HG02943 (cell line): ENCODE results near the gene IGLL5.

ENCODE experiments used
- ATAC-seq: cut with Tn5 transposase; IDR thresholded peaks from one replicate; pipeline ENCODE4 v1.9.1; 2021; ENCODE audit warnings: mild to moderate bottlenecking, low read depth, moderate library complexity; ENCODE audit not compliant: unreplicated experiment

The IGLL5 gene

DNA sequence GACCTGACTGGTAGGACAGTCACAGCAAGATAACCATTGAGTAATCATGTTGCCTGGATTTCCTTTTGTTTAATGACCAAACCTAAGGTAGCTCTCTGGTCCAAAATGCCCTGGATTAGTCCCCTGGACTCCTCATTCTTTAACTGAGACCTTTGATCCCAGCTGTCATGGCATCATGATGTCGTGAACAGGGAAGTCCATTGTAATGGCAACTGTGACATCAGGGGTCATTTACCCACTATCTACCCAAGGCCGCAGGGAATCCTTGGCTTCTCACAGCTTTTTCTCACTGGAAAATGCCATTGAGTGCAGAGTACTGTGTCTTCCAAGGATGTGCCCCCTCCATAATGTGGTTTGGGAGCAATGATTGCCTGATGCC, 29.1 kb upstream of the IGLL5 start:
- no peak for ATAC-seq

DNA sequence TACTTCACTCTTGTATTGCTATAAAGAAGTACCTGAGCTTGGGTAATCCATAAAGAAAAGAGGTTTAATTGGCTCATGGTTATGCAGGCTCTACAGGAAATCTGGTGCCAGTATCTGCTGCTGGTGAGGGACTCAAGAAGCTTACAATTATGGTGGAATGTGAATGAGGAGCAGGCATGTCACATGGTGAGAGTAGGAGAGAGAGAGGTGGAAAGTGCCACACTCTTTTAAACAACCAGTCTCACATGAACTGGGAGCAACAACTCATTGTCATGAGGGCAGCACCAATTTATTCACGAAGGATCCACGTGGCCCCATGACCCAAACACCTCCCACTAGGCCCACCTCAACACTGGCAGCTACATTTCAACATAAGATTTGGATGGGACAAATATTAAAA, 24.6 kb upstream of the IGLL5 start:
- ATAC-seq = no peak

DNA sequence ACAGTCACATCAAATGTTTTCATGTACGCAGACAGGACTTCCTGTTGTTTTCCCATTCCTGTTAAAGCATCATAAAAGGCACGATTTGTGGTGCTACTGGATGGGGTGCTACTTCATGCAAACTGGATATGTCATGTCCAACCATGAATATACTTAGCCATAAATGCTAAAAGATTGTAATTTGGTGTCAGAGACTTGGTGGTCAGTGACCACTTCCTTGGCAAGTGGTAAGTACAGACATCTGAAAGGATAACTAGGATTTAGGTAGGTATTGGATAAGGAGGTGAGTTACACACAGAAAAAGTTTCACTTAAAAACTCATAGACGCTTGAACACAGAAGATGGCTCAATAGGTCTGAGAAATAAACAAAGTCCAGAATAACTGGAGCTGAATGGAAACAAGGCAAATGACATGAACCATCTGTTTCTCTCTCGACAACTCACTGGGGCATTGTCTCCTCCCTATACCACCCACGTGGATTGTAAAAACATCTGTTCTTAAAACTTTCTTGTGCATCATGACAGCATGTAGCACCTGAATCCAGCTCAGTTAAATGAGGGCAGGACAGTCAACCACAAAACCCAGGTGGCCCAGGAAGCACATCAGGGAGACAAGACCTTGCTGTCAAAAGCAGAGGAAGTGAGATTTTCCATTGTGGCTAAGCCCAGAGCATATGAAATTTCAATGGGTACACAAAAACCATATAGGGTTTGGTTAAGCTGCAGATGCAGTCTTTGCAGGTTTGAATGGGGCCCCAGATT, 22.1 kb upstream of the IGLL5 start:
- peak; percentile 71 for ATAC-seq

DNA sequence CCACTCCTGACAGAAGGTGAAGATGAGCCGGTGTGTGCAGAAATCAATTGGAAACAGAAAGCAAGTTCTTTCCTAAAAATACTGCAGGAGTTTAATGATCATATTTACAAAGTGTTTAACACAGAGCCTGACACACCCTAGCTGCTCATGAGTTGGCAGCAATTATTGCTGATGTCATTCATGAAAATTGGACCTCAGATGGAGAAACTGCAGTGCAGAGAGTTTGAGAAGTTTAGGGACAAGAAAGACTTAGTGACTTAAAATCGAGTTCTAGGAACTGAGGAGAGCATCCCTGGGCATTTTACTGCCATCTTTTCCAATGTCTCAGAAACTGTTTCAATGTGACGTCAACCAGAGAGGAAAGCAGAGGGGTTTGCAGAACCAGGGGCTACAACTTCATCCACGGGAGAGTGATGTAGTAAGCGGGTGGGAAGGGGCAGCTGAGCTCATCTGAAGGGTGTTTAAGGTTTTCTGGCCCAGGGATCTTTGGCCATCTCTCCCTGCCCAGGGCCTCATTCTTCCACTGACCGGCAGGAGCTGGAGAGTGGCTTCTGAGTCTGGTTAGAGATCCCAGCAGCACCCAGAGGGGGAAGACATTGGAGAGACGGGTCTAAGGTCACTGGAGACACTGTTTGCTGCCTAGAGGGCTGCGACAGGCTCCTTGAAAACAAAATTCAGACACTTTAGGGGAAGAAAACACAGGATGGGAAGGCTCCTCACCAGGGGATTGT, 21.1 kb upstream of the IGLL5 start:
- no peak for ATAC-seq

DNA sequence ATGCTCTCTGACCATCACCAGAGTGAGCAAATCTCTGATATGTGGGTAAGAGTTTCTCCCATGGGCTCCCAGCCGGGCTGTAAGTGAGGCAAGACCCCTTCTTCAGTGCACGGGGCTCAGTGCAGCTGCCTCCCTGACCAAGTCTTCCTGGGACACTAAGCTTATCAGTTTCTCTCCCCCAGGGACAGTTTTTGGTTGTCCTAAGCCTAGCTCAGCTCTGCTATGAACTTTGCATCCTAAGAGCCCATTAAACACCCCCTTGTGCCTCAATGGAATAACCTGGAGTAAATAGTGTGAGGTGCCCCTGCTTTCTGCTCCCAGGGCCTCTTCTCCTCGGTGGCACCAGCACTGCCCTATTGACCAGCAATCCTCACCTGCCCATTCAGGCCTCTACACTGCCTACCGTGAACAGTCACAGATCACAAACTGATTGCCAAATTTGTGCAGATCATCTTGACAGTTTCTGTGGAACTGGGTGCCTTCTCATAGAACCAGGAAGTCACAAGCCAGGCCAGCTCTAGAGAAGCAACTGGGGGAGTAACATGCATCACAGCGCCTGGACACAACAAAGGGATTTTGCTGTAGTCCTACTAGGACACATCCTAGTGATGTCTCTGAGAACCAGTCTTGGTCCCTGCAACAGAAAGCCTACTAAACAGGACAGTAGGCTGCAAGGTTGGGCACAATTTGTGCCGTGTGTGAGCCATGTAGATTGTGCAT, 19.5 kb upstream of the IGLL5 start:
- no peak for ATAC-seq

DNA sequence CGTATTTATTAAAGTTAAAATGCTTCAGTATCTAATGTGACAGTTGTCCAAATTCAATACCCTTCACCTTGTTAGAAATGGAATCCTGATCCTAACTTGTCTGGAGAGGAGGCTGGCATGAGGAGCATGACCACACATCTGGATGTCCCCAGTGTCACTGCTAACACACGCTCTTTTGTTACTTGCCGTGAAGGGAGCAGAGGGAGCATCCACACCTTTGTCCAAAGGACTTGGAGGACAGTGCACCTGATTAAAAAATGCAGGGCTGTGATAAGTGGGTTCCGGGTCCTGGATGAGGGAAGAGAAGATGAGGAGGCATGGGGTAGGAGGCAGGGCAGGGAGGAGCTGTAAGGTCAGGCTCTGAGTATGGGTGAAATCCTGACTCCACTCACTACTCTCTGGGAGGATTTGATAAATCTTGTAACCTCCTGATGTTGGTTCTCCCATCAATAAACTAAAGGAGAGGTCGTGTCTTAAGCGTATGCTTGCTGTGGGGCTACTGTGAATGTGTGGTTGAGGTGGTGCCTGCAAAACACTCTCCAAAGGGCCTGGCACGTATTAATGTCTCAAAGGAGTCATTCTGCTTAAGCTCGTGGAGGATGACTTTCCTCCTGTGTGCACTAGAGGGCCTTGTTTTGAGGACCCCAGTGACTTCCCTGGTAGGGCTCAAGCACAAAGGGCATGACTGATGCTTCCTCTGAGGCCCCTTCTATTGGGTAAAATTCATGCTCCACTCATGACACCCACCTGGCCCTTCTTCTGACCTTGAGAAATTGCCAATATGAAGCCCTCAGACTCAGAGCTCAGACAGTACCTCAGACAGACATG, 16.8 kb upstream of the IGLL5 start:
- ATAC-seq = no peak

DNA sequence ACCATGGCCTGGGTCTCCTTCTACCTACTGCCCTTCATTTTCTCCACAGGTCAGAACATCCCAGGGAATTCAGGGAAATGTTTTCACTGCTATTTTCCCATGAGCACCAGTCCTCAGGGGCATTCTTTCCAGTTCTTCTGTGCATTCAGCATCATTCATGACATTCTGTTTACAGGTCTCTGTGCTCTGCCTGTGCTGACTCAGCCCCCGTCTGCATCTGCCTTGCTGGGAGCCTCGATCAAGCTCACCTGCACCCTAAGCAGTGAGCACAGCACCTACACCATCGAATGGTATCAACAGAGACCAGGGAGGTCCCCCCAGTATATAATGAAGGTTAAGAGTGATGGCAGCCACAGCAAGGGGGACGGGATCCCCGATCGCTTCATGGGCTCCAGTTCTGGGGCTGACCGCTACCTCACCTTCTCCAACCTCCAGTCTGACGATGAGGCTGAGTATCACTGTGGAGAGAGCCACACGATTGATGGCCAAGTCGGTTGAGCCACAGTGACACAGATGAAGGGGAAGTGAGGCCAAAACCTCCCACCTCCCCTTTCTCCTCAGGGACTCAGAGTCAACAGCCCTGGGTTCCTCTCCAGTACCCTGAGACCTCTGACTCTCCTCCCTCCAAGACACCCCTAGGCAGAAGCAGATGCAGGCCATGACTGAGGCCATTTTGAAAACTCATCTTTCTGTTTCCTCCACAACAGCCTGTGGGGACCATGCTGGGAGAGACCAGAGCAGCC, 15.9 kb upstream of the IGLL5 start:
- ATAC-seq = no peak

DNA sequence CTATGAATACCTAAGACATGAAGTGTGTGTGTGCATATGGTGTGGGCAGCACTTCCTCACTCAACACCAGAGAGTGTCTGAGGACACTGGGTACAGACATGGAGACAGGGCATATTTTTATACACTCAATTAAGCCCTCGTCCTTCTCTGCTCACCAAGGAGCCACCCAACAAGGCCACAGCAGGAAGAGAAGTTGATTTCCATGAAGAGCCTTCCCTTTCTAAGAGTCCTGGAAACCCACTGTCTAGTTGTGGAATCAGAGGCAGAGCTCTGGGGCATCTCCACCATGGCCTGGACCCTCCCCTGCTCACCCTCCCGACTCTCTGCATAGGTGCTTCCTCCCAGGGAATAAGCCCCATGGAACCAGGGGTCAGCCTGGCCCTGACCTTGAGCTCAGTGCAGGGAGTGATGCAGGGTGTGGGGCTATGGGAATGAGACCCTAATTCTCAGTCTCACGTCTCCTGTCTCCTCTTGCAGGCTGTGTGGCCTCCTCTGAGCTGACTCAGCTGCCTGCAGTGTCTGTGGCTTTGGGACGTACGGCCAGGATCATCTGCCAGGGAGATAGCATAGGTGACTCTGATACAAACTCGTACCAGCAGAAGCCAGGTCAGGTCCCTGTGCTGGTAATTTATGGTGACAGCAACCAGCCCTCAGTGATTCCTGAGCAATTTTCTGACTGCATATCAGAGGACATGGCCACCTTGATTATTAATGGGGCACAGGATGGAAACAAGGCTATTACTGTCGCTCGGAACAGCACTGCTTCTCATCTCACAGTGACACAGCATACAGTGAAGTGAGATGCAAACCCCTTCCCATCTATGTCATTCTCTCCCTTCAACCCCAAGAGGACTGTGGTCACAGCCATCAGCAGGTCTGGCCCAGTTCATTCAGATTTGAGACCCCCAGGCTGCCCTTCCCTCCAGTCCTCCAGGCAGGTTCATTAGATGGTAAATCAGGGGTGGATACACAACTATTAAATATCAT, 14.6 kb upstream of the IGLL5 start:
- ATAC-seq = no peak

DNA sequence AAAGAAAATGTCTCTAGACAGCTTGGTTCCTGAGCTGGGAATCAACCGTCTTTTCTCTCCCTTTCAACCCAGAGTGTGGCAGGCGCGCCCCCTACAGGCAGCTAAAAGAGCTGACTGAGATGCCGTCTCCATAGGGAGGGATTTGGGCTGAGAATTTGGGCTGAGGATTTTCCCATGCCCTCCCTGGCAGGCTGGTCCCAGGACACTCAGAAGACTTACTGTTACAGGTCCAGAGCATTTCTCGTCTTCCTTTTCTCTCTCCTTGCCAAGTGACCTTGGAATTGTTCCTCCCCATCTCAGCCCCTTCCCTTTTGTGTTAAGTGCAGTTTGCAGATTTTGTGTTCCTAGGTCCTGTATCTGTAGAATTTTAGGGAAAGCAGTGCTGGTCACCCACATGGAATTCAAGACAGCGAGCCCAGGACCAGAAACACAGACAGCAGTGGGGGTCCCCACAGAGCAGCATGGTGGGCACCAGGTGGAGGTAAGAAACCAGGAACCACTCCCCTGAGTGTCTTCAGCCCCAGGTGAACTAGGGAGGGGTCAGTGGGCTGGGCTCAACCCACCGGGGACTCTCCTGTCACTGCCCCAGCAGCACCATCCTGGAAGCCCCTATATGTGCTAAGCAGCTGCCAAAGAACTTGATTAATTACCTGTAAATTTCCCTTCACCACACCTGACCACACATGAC, 9.9 kb upstream of the IGLL5 start:
- ATAC-seq = no peak

DNA sequence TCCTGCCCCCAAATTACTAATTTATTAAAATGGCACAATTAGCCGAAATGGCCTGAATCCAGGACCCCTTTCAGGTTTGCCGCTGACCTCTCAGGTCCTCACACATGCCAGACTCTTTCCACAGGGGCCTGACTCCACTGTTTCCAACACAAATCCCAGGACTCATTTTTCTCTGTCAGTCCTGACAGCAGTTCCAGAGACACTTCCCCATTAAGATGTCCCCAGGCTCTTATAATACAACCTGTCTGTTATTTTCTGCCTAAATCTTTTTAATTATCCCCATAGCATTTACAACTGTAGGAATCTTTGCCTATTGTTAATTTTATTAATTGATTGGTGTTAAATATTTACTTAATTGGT, 9.4 kb upstream of the IGLL5 start:
- ATAC-seq = no peak

DNA sequence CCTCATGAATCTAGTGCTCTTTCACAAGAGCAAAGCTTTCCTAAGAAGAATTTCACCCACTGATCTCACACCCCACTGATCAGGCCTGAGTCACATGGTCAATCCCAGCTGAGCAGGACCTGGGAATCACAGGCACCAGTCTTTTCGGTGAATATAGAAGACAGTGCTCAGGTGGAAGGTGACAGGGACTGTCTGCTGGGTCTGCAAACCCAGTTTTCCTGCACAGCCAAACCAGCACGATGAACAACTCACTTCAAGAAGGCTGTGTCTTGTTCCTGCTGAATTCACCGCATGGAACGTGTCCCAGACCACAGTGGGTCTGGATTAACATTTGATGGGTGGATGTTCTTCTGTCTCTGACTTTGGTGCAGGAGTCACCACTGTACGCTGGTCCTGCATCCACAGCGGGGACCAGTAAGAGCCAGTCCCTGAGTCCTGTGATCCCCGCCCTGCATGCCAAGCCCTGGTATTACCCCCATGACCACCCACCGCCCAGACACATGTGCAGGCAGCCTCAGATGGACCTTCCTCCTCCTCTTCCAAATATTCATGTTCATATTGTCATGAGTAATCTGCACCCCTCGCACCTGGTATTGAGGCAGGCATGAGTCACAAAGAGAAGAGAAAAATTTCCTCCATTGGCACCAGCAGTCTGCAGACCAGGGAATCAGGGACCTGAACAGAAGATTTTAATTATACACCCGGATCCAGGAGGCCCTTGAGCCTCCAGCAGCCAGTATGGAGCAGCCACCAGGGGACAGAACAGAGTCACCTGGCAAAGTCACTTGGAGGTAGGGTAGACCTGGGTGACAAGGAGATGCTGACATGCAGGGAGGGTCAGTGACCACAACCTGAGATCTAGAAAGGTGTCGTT, 8.6 kb upstream of the IGLL5 start:
- no peak for ATAC-seq

DNA sequence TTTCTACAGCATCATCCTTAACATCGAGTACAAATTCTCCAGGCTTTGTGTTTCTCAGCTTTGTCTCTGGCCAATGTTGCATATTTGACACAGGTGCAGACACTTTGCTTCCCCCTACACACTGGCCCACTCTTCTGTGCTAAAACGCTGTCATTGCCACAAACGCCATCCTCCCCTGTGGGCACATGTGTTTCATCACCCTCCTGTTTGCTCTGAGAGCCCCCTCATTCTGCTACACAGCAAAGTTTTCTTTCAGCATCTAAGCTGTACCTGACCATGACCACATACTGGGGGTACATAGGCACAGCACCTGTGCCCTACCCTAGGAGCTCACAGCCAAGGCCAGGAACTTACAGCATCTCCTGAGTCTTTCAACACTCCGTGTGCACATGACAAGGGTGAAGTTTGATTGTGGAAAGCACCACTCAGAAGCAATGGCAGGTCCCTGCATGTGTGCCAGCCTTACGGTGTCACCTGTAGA, 7.9 kb upstream of the IGLL5 start:
- no peak for ATAC-seq

DNA sequence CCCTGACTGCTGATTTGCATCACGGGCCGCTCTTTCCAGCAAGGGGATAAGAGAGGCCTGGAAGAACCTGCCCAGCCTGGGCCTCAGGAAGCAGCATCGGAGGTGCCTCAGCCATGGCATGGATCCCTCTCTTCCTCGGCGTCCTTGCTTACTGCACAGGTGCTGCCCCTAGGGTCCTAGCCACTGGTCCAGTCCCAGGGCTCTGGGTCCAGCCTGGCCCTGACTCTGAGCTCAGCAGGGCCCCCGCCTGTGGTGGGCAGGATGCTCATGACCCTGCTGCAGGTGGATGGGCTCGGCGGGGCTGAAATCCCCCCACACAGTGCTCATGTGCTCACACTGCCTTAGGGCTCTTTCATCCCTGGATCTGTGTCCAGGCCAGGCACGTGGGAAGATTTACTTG, 7.0 kb upstream of the IGLL5 start:
- ATAC-seq = no peak

DNA sequence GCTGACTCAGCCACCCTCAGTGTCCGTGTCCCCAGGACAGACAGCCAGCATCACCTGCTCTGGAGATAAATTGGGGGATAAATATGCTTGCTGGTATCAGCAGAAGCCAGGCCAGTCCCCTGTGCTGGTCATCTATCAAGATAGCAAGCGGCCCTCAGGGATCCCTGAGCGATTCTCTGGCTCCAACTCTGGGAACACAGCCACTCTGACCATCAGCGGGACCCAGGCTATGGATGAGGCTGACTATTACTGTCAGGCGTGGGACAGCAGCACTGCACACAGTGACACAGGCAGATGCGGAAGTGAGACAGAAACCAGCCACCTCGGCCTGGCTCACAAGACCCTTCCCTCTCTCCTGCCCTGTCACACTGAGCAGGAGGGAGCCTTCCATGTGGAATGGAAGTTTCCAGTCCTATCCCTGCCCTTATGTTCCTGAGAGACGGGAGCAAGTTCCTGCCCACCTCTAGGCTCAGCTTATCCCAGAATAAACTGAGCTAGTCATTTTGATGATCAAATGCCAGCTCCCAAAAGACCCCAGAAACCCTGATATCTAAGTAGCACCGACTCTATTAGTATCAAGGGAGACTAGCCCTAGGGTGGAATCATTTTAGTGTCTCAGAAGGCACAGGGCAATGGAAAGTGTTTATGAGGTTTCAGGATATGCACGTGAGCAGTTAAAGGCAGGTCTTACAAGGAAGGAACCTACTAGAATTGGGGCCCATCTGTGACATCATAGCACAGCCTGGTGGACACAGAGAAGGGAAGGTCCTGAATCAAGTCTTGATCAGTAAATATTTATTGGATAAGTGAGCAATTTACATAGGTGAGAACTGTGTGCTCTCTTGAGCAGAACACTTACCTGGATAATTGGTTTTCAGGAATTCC, 6.3 kb upstream of the IGLL5 start:
- no peak for ATAC-seq

DNA sequence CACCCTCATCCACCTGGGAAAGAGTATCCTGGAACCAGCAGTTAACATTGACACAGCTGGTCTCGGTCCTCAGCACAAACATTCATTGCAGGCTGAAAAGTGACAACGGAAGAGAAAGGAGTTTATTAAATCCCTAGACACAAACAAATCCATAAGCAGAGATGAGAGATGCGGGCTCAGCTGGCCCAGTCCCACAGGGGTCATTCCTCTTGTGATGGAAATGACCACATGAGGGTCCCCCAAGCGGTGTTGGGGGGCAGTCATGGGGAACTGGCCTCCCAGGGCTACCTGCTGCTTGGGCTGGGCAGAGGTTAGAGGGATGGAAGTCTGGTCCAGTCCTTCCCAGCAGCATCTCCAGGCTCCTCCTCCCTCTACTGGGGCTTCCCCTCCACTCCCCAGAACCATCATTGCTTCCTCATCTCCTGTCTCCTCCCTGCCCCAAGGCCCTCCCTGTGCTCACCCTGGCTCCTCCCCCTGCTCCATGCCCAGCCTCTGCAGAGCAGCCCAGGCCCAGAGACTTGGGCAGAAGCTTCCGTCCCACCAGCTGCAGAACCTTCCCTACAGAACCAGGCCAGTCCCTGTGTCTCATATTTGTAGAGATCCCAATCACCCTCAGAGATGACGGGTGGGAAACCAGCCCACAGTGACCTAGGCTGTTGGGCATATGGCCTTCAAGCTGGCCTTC, 5.4 kb upstream of the IGLL5 start:
- no peak for ATAC-seq
